Measurements from ENCODE around the gene UROD. TPM values are rescaled to one million over a fixed set of nuclear protein-coding genes. Genes with fewer than 3 reads are reported as not detected.

The UROD gene
- polyA plus RNA-seq, 1 donor from 2014 or later, result 96.9 TPM

DNA sequence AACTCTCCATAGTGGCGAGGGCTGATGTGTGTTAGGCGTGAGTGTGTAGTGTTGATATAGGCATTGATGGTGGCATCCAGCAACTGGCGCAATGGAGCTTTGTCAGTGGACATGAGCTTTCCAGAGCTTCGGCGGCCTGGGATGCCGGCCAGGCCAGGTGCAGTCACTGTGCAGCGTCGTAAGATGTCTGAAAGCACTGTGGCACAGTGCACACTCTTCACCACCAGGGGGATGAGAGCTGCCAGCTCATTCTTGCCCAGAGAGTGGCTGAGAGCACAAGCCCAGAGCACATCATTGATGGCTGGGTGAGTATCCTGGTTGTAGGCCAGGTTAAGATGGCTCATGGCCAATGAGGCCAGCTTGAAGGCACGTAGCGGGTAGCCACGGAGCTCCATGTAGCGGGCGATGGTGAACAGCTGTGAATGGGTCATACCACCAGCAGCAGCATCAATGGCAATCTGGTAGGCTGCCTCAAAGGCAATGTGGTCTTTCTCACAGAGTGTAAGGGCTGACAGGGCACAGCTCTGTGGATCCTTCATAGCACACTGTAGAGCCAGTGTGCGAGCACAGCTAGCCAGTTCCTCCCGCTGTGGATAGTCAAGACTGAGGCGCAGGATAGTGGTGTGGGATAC lies 6.7 kb downstream of the UROD start:
- Histone ChIP-seq H3K4me3 (ENCODE audit: low read length) (no peak overlapping the region), H3K9me3 (ENCODE audit: low read length) (no peaks in the 10 kb centered on the region), H3K27ac (ENCODE audit: low read length) (no peak overlapping the region), H2AFZ (ENCODE audit: low read depth, low read length) (no peak overlapping the region), H4K20me1 (ENCODE audit: insufficient read depth) (no peaks in the 10 kb centered on the region), H3K27me3 (ENCODE audit: insufficient read depth, low read depth, low read length) (no peaks in the 10 kb centered on the region), H3K79me2 (replicated peaks; ENCODE audit: insufficient read depth, low read length) (no peaks in the 10 kb centered on the region), H3K9me2 (ENCODE audit: insufficient read depth, low read length) (no peaks in the 10 kb centered on the region), H3K9ac (ENCODE audit: low read length) (no peak overlapping the region), H3K4me2 (ENCODE audit: low read length) (no peak overlapping the region), H3F3A (ENCODE audit: insufficient read depth, low read length, poor library complexity, severe bottlenecking) (no peaks in the 10 kb centered on the region), H3K36me3 (ENCODE audit: insufficient read depth, low read length) (no peaks in the 10 kb centered on the region)
- TF ChIP-seq, protein P1, sequence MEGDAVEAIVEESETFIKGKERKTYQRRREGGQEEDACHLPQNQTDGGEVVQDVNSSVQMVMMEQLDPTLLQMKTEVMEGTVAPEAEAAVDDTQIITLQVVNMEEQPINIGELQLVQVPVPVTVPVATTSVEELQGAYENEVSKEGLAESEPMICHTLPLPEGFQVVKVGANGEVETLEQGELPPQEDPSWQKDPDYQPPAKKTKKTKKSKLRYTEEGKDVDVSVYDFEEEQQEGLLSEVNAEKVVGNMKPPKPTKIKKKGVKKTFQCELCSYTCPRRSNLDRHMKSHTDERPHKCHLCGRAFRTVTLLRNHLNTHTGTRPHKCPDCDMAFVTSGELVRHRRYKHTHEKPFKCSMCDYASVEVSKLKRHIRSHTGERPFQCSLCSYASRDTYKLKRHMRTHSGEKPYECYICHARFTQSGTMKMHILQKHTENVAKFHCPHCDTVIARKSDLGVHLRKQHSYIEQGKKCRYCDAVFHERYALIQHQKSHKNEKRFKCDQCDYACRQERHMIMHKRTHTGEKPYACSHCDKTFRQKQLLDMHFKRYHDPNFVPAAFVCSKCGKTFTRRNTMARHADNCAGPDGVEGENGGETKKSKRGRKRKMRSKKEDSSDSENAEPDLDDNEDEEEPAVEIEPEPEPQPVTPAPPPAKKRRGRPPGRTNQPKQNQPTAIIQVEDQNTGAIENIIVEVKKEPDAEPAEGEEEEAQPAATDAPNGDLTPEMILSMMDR (IDR thresholded peaks at IDR 0.05; ENCODE audit: poor library complexity, severe bottlenecking), result peak; percentile 58
- TF ChIP-seq POLR2AphosphoS5 (IDR thresholded peaks at IDR 0.05), result no peak
- TF ChIP-seq TAF1 (IDR thresholded peaks at IDR 0.05; ENCODE audit: low read depth), result no peak
- TF ChIP-seq MXI1 (conservative IDR thresholded peaks at IDR 0.05; ENCODE audit: poor library complexity, severe bottlenecking), result no peak
- peak; percentile 71 for TF ChIP-seq SMC3 (conservative IDR thresholded peaks at IDR 0.05; ENCODE audit: poor library complexity)
- TF ChIP-seq, protein P2, sequence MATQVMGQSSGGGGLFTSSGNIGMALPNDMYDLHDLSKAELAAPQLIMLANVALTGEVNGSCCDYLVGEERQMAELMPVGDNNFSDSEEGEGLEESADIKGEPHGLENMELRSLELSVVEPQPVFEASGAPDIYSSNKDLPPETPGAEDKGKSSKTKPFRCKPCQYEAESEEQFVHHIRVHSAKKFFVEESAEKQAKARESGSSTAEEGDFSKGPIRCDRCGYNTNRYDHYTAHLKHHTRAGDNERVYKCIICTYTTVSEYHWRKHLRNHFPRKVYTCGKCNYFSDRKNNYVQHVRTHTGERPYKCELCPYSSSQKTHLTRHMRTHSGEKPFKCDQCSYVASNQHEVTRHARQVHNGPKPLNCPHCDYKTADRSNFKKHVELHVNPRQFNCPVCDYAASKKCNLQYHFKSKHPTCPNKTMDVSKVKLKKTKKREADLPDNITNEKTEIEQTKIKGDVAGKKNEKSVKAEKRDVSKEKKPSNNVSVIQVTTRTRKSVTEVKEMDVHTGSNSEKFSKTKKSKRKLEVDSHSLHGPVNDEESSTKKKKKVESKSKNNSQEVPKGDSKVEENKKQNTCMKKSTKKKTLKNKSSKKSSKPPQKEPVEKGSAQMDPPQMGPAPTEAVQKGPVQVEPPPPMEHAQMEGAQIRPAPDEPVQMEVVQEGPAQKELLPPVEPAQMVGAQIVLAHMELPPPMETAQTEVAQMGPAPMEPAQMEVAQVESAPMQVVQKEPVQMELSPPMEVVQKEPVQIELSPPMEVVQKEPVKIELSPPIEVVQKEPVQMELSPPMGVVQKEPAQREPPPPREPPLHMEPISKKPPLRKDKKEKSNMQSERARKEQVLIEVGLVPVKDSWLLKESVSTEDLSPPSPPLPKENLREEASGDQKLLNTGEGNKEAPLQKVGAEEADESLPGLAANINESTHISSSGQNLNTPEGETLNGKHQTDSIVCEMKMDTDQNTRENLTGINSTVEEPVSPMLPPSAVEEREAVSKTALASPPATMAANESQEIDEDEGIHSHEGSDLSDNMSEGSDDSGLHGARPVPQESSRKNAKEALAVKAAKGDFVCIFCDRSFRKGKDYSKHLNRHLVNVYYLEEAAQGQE (IDR thresholded peaks at IDR 0.05; ENCODE audit: borderline replicate concordance), result no peak
- TF ChIP-seq RAD21 (conservative IDR thresholded peaks at IDR 0.05), result peak; percentile 55
- TF ChIP-seq EP300 (conservative IDR thresholded peaks at IDR 0.05; ENCODE audit: poor library complexity, severe bottlenecking), result no peak
- TF ChIP-seq EZH2 (IDR thresholded peaks at IDR 0.05; ENCODE audit: borderline replicate concordance, insufficient read depth, low read length, poor library complexity, severe bottlenecking), result no peak

DNA sequence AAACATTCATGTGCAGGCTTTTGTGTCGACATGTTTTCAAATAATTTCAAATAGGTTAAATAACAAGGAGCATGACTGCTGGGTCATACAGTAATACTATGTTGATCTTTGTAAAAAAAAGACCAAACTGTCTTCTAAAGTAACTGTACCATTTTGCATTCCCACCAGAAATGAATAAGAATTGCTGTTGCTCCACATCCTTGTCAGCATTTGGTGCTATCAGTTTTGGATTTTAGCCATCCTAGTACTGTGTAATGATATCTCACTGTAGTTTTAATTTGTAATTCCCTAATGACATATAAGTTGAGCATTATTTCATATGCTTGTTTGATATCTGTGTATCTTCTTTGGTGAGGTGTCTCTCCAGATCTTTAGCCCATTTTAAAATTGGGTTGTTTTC lies 11.6 kb downstream of the UROD start:
- TF ChIP-seq SMC3 (conservative IDR thresholded peaks at IDR 0.05; ENCODE audit: poor library complexity) (no peak), EP300 (conservative IDR thresholded peaks at IDR 0.05; ENCODE audit: poor library complexity, severe bottlenecking) (no peak), EZH2 (IDR thresholded peaks at IDR 0.05; ENCODE audit: borderline replicate concordance, insufficient read depth, low read length, poor library complexity, severe bottlenecking) (no peak), MXI1 (conservative IDR thresholded peaks at IDR 0.05; ENCODE audit: poor library complexity, severe bottlenecking) (no peak), TAF1 (IDR thresholded peaks at IDR 0.05; ENCODE audit: low read depth) (no peak), RAD21 (conservative IDR thresholded peaks at IDR 0.05) (no peak), POLR2AphosphoS5 (IDR thresholded peaks at IDR 0.05) (no peak)
- TF ChIP-seq, protein P1 (IDR thresholded peaks at IDR 0.05; ENCODE audit: poor library complexity, severe bottlenecking), result no peak
- TF ChIP-seq, protein P2 (IDR thresholded peaks at IDR 0.05; ENCODE audit: borderline replicate concordance), result no peak
- no peaks in the 10 kb centered on the region for H3K27me3 ChIP-seq (ENCODE audit: insufficient read depth, low read depth, low read length)
- H3K9me2 ChIP-seq (ENCODE audit: insufficient read depth, low read length), result no peaks in the 10 kb centered on the region

More for the DNA sequence above, 11.6 kb downstream of the UROD start:
- Histone ChIP-seq H4K20me1 (ENCODE audit: insufficient read depth) (no peaks in the 10 kb centered on the region), H3K9me3 (ENCODE audit: low read length) (no peaks in the 10 kb centered on the region), H3K4me3 (ENCODE audit: low read length) (no peak overlapping the region), H3K36me3 (ENCODE audit: insufficient read depth, low read length) (no peaks in the 10 kb centered on the region), H2AFZ (ENCODE audit: low read depth, low read length) (no peak overlapping the region), H3K27ac (ENCODE audit: low read length) (no peak overlapping the region), H3K79me2 (replicated peaks; ENCODE audit: insufficient read depth, low read length) (no peaks in the 10 kb centered on the region), H3K4me2 (ENCODE audit: low read length) (no peak overlapping the region), H3K9ac (ENCODE audit: low read length) (no peak overlapping the region), H3F3A (ENCODE audit: insufficient read depth, low read length, poor library complexity, severe bottlenecking) (no peaks in the 10 kb centered on the region)

Measured in neural cell (in vitro differentiated cells).